Suprapubic skin (tissue), 3 donors: ENCODE data around the gene OR2F2.

Experiments used
- POLR2AphosphoS5 ChIP-seq, 3 donors: sonication (generic); formaldehyde crosslinking; IDR thresholded peaks; one replicate each; pipeline ENCODE4 v1.6.1; 2017; ENCODE audit warnings: antibody characterized with exemption in 3 of 3
- TF ChIP-seq, protein P1 (sequence below), 2 donors: fragments of 200-600 bp in 1 of 2; fragments of 450-650 bp in 1 of 2; sonication (generic) in 1 of 2; IDR thresholded peaks; one replicate each; pipeline ENCODE4 v1.5.1; 2016 to 2019; ENCODE audit warnings: antibody characterized with exemption in 2 of 2, mild to moderate bottlenecking in 1 of 2, moderate library complexity in 1 of 2

DNA sequence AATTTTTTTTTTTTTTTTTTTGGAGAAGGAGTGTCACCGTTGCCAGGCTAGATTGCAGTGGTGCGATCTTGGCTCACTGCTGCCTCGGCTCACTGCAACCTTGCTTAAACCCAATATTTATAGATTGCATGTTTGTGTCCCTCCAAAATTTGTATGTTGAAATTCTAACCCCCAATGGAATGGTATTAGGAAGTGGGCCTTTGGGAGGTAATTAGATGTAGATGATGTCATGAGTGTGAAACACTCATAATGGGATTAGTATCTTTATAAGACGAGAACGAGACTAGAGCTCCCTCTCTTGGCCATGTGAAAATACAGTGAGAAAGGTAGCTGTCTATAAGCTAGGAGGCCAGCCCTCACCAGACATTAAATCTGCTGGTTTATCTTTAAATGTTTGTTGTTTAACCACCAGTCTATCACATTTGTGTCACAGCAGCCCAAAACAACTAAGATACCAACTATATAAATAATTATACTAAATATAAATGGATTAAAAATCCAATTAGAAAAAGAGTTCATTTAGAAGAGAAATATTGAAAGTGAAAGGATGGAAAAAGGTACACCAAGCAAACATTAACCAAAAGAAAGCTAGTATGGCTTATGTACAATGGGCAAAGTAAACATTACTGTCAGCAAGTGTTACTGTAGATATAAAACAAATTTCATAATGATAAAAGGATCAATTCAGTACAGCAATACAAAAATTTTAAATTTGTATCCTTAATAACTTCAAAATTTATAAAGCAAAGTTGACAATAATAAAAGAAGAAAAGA, 42.3 kb upstream of the OR2F2 start:
- no peak for TF ChIP-seq POLR2AphosphoS5 (IDR thresholded peaks at IDR 0.05)
- TF ChIP-seq, protein P1, sequence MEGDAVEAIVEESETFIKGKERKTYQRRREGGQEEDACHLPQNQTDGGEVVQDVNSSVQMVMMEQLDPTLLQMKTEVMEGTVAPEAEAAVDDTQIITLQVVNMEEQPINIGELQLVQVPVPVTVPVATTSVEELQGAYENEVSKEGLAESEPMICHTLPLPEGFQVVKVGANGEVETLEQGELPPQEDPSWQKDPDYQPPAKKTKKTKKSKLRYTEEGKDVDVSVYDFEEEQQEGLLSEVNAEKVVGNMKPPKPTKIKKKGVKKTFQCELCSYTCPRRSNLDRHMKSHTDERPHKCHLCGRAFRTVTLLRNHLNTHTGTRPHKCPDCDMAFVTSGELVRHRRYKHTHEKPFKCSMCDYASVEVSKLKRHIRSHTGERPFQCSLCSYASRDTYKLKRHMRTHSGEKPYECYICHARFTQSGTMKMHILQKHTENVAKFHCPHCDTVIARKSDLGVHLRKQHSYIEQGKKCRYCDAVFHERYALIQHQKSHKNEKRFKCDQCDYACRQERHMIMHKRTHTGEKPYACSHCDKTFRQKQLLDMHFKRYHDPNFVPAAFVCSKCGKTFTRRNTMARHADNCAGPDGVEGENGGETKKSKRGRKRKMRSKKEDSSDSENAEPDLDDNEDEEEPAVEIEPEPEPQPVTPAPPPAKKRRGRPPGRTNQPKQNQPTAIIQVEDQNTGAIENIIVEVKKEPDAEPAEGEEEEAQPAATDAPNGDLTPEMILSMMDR (IDR thresholded peaks at IDR 0.05): no peak
